ENCODE data around the gene KRTAP5-4.
A peak's percentile ranks its signal among the peaks of the same experiment; 100 is the strongest.
"Not testable (repeated sequence)": the region's sequence is repeated elsewhere in the genome, so short reads cannot be mapped to it uniquely, and the experiment has no call there.

The KRTAP5-4 gene

DNA sequence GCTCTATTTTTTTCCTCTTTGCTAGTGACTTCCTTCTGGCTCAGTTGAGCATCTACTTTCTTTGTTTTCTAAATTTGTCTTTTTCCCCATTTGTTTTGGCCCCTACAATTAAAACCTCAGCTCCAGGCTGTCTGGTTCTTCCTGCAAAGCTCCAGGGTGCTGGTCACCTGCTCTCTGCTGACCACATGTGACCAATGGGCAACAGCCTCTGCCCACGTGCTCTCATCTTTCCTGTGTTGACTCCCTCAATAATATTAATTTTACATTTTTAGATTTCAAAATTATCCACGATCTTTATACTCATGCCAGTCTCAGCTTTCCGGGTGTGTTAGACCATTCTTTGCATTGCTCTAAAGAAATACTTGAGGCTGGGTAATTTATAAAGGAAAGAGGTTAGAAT is 23.5 kb downstream of the KRTAP5-4 start:
- DNase-seq, result not testable (repeated sequence)

DNA sequence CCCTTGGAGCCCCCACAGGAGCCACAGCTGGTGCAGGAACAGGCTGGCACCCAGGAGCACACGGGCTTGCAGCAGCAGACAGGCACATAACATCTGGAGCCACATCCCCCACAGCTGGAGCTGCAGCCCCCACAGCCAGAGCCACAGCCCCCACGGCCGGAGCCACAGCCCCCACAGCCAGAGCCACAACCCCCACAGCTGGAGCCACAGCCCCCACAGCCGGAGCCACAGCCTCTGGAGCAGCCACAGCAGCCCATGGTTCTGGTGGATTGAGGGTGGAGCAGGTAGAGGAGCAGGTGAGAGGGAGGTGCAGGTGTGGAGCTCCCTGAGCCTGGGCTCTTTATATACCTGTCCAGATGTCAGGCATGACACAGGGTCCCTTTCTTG is 24.0 kb downstream of the KRTAP5-4 start, which contains the start of gene KRTAP5-2:
TSS of gene KRTAP5-2 (minus strand) at position 301 of the 387 bp plus-strand sequence. CDS start at position 257, 44 bp downstream.
- DNase-seq, result no peak

DNA sequence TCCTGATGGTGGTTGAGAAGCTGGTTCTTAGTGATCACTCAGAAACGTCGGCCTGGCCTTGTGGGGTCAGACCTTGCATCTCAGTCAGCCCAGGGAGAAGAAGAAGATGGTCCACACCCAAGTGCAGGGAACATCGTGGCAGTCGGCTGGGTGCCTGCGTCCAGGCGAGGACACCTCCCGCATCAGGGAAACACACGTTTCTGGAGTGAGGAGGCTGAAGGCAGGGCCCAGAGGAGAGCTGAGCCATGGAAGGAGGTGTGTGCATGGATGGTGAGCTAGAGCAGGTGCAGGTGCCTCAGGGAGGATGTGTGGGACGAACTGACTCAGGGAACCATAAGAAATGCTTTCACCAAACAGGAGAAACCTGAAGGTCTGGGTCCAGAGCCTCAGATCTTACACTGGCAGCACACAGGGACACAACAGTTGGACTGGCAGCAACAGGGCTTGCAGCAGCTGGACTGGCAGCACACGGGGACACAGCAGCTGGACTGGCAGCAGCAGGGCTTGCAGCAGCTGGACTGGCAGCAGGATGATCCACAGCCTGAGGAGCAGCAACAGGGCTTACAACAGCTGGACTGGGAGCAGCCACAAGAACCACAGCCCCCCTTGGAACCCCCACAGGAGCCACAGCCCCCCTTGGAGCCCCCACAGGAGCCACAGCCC is 24.5 kb downstream of the KRTAP5-4 start:
- no peak for DNase-seq

DNA sequence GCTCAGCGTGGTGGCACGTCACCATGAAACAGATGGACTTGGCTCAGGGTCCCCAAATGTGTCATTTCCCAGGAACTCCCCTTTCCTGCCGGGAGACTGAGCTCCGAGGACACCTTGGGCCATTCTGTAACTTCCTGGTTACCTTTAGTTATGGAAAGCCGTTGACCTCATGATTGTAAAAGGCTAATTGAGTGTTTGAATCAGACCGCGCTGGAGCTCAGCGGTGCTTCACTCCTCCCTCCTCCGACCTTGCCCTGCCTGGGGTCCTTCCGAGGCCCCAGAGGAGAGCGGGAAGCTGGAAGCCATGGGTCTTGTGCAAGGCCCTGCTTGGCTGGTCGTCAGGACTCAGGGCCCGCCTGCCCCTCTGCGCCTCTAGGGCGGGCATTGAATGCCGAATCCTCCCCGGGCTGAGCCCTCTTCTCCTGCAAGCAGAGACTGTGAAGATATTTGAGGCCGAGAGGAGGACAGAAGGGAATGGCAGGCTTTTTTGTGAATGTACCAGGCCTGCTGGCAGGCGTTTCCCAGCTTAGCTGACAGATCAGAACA is 25.3 kb downstream of the KRTAP5-4 start:
- not testable (repeated sequence) for DNase-seq

DNA sequence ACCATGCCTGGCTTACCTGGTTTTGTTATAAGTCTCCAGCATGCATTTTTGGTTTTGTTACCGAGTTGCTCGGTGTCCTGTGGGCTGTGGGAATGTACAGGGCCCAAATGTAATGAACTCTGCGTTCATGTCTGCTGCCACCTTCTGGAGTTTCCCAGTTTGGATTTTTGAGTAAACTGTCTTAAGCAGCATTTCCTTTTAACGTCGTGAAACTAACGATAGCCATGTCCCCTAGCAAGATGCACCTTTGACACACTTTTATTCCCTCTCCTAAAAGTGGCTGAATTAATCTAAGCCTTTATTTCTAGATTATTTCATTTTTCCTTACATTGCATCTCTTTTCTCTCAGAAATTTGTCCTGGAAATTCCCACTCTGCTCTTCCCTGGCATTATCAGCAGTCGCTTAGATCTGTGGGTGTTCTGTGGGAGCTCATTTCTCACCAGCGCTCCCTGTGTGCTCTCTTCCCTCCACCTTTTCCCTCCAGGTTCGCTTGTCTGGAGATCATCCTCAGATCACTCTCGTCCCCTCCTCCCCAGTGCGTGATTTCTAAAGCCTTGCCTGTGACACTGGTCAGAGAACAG is 25.9 kb downstream of the KRTAP5-4 start:
- not testable (repeated sequence) for DNase-seq

DNA sequence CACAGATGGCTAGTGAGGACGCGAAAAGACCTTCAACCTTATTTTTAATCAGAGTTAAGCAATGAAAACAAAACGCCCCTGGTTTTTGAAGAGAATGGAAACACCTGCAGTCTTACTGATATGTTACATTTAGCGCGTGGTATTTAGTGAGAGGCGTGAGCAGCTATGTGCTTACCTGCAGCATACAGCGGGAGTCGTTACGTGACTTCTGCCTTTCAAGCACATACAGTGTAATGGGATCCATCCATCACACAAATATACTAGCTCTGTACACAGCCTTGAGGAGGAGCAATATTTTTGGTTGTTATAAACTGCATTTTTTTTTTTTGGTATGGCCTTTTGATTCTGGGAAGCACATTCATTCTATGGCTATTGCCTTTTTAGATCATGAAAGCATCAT is 29.3 kb downstream of the KRTAP5-4 start:
- no peak for DNase-seq

DNA sequence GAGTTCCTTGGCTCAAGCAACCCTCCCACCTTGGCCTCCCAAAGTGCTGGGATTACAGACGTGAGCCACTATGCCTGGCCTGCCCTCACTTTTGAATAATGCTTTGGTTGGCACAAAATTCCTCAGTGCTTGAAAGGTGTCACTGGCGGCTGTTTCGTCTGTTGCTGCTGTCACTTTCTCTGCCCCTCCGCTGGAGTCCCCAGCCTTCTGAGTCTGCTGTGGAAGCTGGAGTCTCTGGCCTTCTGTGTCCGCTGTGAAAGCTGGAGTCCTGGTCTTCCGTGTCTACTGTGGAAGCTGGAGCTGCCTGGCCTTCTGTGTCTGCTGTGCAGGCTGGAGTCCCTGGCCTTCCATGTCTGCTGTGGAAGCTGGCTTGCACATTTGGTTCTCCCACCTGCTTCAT is 31.9 kb downstream of the KRTAP5-4 start:
- no peak for DNase-seq

DNA sequence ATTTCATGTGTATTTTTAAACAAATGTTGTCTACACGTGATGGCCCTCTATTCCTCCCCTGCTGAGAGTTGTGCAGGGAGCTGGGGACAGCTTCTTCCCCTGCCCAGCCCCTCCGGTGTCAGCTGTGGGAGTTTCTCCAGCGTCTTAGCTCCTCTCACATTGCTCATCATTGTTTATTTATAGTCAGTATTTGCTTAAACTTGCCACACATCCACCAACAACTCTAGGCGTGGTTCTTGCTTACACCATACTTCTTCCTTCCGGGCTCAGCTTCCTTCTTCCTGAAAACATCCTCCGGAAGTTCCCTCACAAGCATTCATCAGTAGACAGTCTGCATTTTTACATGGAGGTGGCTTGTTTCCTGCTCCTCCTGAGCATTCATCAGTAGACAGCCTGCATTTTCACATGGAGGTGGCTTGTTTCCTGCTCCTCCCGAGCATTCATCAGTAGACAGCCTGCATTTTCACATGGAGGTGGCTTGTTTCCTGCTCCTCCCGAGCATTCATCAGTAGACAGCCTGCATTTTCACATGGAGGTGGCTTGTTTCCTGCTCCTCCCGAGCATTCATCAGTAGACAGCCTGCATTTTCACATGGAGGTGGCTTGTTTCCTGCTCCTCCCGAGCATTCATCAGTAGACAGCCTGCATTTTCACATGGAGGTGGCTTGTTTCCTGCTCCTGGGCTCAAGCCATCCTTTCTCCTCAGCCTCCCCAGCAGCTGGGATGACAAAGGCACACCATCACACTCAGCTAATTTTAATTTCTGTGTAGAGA is 32.6 kb downstream of the KRTAP5-4 start:
- DNase-seq, result not testable (repeated sequence)

DNA sequence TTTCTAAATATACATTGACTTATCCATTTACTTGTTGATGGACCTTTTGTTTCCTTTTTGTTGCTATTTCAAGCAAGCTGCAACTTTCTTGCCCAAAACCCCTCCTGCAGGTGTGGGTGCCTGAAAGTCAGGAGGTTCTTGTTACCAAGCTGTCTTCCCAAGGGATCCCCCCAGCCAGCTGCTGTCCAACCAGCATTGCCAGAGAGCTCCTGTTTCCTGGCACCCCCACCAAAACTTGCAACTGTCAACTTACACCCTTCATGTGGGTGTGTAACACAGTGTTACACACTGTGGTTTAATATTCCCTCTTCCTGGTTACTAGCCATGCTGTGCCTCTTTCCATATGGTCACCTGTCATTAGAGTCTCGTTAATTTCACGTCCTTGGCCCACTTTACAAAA is 35.2 kb downstream of the KRTAP5-4 start:
- no peak for DNase-seq

DNA sequence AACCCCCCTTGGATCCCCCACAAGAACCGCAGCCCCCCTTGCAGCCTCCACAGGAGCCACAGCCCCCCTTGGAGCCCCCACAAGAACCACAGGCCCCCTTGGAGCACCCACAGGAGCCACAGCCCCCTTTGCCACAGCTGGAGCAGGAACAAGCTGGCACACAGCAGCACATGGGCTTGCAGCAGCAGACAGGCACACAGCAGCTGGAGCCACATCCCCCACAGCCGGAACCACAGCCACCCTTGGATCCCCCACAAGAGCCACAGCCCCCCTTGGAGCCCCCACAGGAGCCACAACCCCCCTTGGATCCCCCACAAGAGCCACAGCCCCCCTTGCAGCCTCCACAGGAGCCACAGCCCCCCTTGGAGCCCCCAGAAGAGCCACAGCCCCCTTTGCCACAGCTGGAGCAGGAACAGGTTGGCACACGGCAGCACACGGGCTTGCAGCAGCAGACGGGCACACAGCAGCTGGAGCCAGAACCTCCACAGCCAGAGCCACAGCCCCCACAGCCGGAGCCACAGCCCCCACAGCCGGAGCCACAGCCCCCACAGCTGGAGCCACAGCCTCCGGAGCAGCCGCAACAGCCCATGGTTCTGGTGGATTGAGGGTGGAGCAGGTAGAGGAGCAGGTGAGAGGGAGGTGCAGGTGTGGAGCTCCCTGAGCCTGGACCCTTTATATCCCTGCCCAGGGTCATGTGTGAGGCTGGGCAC is 37.1 kb downstream of the KRTAP5-4 start, which contains the start of gene KRTAP5-1:
TSS of gene KRTAP5-1 (minus strand) at position 623 of the 710 bp plus-strand sequence. CDS start at position 589, 34 bp downstream.
- DNase-seq, result not testable (repeated sequence)

DNA sequence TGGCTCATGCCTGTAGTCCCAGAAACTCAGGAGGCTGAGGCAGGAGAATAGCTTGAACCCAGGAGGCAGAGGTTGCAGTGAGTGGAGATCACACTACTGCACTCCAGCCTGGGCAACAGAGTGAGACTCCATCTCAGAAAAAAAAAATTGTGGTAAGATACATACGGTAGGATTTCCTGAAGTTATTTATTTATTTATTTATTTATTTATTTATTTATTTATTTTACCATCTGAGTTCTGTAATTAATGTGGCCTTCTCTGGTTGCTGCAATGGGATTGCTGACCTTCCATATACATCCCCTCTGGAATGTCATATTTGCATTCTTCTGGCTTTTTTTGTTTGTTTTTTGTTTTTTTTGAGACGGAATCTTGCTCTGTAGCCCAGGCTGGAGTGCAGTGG is 39.0 kb downstream of the KRTAP5-4 start:
- not testable (repeated sequence) for DNase-seq

DNA sequence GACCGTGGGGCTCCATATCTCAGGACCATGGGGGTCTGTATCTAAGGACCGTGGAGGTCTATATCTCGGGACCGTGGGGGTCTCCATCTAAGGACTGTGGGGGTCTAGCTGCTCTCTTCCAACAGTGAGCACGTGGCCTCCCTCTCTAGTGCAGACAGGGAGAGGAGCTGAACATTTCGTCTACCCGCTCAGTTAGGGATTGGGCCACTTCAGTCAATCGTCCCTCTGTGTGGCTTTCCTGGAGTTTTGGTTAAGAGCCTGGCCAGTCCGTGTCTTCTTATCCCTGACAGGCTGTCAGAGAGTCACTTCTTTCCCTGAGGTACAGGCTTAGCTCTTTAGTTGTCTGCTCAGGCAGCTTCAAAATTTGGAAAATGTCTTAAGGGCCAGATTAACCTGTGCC is 40.0 kb downstream of the KRTAP5-4 start:
- no peak for DNase-seq

DNA sequence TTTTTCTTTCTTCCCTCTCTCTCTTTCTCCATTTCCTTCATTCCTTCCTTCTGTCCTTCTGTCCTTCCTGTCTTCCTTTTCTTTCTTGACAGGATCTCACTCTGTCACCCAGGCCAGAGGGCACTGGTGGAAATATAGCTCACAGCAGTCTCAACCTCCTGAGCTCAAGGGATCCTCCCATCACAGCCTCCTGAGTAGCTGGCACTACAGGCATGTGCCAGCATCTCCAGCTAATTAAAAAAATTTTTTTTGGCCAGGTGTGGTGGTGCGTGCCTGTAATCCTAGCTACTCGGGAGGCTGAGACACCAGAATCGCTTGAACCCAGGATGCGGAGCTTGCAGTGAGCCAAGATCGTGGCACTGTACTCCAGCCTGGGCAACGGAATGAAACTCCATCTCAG is 45.1 kb downstream of the KRTAP5-4 start:
- no peak for DNase-seq

DNA sequence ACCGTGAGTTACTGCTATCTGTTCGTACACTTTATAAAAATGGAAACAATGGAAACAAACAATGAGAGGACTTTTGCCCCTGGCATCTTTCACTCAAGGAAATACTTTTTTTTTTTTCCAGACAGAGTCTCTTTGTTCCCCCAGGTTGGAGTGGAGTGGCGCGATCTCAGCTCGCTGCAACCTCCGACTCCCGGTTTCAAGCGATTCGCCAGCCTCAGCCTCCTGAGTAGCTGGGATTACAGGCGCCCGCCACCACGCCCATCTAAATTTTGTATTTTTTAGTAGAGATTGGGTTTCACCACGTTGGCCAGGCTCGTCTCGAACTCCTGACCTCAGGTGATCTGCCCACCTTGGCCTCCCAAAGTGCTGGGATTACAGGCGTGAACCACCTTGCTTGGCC is 46.2 kb downstream of the KRTAP5-4 start:
- not testable (repeated sequence) for DNase-seq

DNA sequence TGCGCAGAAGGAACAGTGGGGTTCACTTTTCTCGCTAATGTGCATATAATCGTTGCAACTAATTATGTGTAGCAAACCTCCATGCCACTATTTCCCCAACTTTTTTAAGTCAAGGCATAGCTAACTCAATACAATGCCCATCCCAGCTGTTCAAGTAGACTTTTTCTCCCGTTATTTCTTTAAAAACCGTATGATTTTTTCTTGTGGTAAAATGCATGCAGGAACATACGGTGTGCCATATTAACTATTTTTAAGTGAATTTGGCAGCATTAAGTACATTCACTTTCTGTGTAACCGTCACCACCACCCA is 47.0 kb downstream of the KRTAP5-4 start:
- no peak for DNase-seq

DNA sequence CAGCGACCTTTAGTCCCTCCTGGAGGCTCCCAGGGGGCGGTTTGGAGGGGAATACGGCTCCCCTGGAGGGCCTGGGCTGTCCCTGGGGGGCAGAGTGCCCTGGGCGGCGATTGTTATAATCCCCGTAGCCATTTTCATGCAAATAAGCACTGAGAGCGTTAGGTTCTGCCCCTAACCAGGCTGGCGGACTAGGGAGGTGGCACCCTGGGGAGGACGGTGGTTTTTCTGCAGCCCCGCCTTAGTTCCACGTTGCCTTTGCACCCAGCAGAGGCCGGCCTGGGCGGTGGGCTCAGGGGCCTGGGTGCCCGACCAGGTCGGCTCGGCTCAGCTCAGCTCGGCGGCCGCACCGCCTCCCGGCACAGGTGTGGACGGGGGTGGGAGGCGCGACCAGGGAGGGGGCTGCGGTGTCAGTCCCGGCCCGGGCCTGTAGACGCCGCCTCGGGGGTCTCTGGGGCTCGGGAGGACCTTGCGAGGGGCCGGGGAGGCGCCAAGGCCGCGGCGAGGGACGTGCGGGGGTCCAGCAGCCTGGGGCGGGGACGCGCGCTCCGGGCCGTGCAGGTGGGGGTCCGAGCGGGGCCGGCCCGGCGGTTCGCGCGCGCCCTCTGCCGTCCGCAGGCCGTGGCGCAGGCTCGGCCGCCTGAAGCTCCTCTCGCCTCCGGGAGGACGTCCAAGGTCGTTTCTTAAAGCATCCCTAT is 47.6 kb downstream of the KRTAP5-4 start:
- peak; percentile 80 for DNase-seq

DNA sequence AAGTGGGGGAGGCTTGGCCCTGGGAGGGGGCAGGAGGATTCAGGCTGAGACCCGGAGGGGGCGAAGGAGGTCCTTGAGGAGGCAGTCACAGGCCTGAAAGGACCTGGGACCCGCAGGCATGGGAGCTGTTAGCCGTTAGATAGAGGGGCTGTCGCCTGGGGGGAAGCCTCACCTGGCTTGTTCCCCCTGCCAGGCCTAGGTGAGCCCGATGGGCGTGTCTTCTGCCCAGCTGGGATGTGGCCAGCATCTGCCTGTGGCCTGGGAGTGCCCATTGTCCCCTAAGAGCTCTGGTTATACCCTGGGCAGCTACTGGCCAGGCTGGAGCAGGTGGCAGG is 48.1 kb downstream of the KRTAP5-4 start:
- peak; percentile 80 for DNase-seq

DNA sequence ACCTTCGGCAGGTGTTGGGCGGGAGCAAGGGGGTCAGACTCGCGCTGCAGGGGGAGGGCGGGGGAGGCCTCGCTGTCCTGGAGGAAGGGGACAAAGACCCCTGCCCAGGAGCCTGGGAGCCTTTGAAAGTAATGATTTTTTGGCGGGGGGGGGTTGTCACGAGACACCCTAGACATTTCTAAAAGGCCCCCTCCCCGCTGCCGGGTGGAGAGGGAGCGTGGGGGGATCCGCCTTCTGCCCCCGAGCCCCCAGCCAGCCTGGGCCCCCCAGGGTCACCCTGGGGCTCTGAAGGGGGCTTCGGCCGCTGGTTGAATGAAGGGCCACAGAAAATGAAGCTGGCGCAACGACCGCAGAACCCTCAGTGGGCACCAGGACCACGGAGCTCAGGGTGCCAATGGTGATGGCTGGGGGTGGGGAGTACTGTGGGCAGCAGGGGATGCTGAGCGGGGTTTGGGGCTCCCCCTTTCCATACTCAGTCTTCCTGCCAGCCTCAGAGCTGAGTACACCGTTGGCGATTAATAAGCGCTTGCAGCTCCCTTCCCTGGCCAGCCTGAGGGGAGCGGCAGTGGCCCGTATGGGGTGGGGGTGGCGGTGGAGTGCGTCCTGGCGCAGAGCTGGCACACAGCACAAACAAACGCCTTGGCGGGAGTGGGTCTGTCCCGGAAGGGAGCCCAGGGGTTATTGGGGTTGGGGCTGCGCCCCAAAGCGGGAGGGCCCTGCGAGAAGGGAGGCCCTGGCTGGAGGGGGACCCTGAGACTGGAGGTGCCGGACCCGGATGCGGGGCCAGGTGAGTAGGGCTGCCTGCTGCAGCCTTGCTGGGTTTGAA is 48.6 kb downstream of the KRTAP5-4 start:
- peak; percentile 20 for DNase-seq

DNA sequence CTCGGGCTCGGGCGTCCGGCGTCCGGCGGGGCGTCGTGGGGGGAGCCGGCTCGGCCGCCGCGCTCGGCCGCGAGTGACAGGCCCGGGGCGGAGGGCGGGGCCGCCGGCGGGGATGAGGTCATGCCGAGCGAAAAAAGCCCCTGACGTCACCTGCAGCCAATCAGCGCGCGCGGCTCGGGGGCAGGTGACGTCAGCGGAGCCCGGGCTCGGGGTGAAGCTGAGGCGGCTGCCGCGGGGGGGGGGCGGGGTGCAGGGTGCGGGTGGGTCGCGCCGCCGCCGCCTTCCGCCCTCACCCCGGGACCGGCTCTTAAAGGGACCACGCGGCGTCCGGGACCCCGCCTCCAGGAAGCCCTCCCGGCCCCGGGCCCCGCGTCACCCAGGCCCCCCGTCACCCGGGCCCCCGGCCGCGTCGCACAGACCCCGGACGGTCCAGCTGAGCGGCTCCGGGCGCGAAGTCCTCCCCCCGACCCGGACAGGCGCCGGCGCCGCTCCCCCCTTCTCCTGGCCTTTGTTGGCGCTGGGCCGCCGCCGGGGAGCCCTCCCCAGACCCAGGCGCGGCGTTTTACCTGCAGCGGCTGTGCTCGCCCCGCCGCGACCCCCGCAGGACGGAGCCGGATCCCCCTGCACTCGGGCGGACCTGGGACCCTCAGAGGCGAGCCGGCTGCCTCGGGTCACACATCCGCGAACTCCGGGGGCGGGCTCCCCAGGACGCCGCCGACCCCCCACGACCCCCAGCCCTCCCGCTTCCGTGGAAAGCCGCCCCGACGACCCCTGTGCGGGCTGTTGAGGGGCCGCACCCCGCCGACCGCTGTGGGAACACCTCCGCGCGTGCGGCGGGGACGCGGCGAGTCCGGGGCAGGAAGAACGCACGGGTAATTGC is 49.5 kb downstream of the KRTAP5-4 start, which contains the start of gene DUSP8:
TSS of gene DUSP8 (minus strand) at position 75 of the 880 bp plus-strand sequence. CDS start 6,445 bp downstream, outside the sequence.
- peak; percentile 75 for DNase-seq

DNA sequence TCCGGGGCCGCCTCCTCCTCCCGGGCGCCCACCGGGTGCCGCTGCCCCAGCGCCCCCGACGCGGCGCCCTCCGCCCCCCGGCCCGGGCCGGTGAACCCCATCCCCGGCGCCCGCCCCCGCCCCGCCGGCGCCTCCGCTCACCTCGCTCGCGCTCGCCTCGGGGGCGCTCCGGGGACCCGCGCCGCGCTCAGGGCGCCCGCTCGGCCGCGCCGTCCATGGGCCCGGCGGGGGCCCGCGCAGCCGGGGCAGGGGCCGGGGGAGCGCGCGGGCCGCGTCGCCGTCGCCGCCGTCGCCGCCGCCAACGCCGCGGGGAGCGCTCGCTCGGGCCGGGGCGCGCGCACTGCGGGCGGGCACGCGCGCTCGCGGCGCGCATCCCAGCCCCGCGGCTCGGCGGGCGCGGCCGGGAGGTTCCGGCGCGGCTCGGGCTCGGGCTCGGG is 50.2 kb downstream of the KRTAP5-4 start:
- no peak for DNase-seq
